ENCODE results near the gene HCRT. TPM values are rescaled to one million over a fixed set of nuclear protein-coding genes. Genes with fewer than 3 reads are reported as not detected.
"Not testable (repeated sequence)": the region's sequence is repeated elsewhere in the genome, so short reads cannot be mapped to it uniquely, and the experiment has no call there.

Gene HCRT
- total RNA-seq, 2 experiments from 2014 or later: not detected

GRCh38 chr17:42153919-42154742 is 31.1 kb downstream of the HCRT start:
- H3K9me2 ChIP-seq (ENCODE audit: insufficient read depth, low read length): no peaks in the 10 kb centered on the region
- TF ChIP-seq EZH2phosphoT487 (IDR thresholded peaks at IDR 0.05; ENCODE audit: borderline replicate concordance, low read depth, low read length) (no peak), CTCF (conservative IDR thresholded peaks at IDR 0.05; ENCODE audit: low read length) (no peak)
- ChIA-PET CTCF (ENCODE audit: unreplicated experiment) (interaction anchor here (0.6 to 1.0 kb wide), 2 partner anchors 82 to 794 kb away, joined by 3 read pairs; no protein-coding TSS in a partner anchor), POLR2A (interaction anchor here (1.0 to 1.4 kb wide), 3 partner anchors 20 to 27 kb away, joined by 3 to 6 read pairs (median 3); no protein-coding TSS in a partner anchor)
- H3K9me3 ChIP-seq (ENCODE audit: low read length): no peaks in the 10 kb centered on the region
- H3K79me2 ChIP-seq (ENCODE audit: insufficient read depth, low read depth, low read length): peaks cover 41% of the 10 kb centered on the region
- peaks cover 12% of the 10 kb centered on the region; the same call in 1 of the 2 replicates for H4K20me1 ChIP-seq (ENCODE audit: insufficient read depth, low read length)
- H3K4me1 ChIP-seq (ENCODE audit: insufficient read depth, low read length, poor library complexity, severe bottlenecking): peaks cover 15% of the 10 kb centered on the region
- peak overlapping the region; percentile 98 for H3K4me2 ChIP-seq (ENCODE audit: low read length)
- H3K27ac ChIP-seq (ENCODE audit: low read depth, low read length, poor library complexity, severe bottlenecking): peak overlapping the region; percentile 27
- peaks cover 8% of the 10 kb centered on the region; the same call in 1 of the 2 replicates for H3K36me3 ChIP-seq (ENCODE audit: insufficient read depth, low read length)
- TSS peak; percentile 70 for BruUV-seq (replicated peaks)
- H2AFZ ChIP-seq (ENCODE audit: low read length): no peak overlapping the region; the same call in 1 of the 2 replicates
- intact Hi-C loops (cut with micrococcal nuclease; ENCODE audit: unreplicated experiment): no loop called here
- H3K4me3 ChIP-seq (ENCODE audit: low read depth, low read length, poor library complexity, severe bottlenecking): peak overlapping the region; percentile 98
- no peak for DNase-seq (ENCODE audit: low spot score)

- no peak for DNase-seq (ENCODE audit: low spot score)
- Histone ChIP-seq H3K27ac (ENCODE audit: low read depth, low read length, poor library complexity, severe bottlenecking) (no peak overlapping the region), H2AFZ (ENCODE audit: low read length) (no peak overlapping the region), H3K36me3 (ENCODE audit: insufficient read depth, low read length) (peaks cover 56% of the 10 kb centered on the region), H3K4me1 (ENCODE audit: insufficient read depth, low read length, poor library complexity, severe bottlenecking) (peaks cover 18% of the 10 kb centered on the region), H4K20me1 (ENCODE audit: insufficient read depth, low read length) (no peaks in the 10 kb centered on the region), H3K4me3 (ENCODE audit: low read depth, low read length, poor library complexity, severe bottlenecking) (no peak overlapping the region), H3K79me2 (ENCODE audit: insufficient read depth, low read depth, low read length) (peaks cover 33% of the 10 kb centered on the region; the same call in 1 of the 2 replicates), H3K9me3 (ENCODE audit: low read length) (no peaks in the 10 kb centered on the region), H3K9me2 (ENCODE audit: insufficient read depth, low read length) (no peaks in the 10 kb centered on the region), H3K4me2 (ENCODE audit: low read length) (no peak overlapping the region)
- ChIA-PET CTCF (ENCODE audit: unreplicated experiment) (no interaction called here), POLR2A (no interaction called here)
- intact Hi-C loops (cut with micrococcal nuclease; ENCODE audit: unreplicated experiment): no loop called here
- TF ChIP-seq EZH2phosphoT487 (IDR thresholded peaks at IDR 0.05; ENCODE audit: borderline replicate concordance, low read depth, low read length) (no peak), CTCF (conservative IDR thresholded peaks at IDR 0.05; ENCODE audit: low read length) (no peak)
- BruUV-seq (replicated peaks): no TSS peak
These were observed 38.2 kb downstream of the HCRT start for GRCh38 chr17:42146911-42147607.

- intact Hi-C loops (cut with micrococcal nuclease; ENCODE audit: unreplicated experiment); H4K20me1 ChIP-seq (ENCODE audit: insufficient read depth, low read length); CTCF ChIA-PET (ENCODE audit: unreplicated experiment); H3K9me2 ChIP-seq (ENCODE audit: insufficient read depth, low read length); BruUV-seq (replicated peaks); H3K4me3 ChIP-seq (ENCODE audit: low read depth, low read length, poor library complexity, severe bottlenecking); H3K9me3 ChIP-seq (ENCODE audit: low read length); DNase-seq (ENCODE audit: low spot score); H2AFZ ChIP-seq (ENCODE audit: low read length): not testable (repeated sequence)
- Histone ChIP-seq H3K4me1 (ENCODE audit: insufficient read depth, low read length, poor library complexity, severe bottlenecking) (peaks cover 22% of the 10 kb centered on the region), H3K79me2 (ENCODE audit: insufficient read depth, low read depth, low read length) (peaks cover 24% of the 10 kb centered on the region; the same call in 1 of the 2 replicates), H3K27ac (ENCODE audit: low read depth, low read length, poor library complexity, severe bottlenecking) (peak overlapping the region; percentile 16), H3K36me3 (ENCODE audit: insufficient read depth, low read length) (peaks cover 57% of the 10 kb centered on the region), H3K4me2 (ENCODE audit: low read length) (peak overlapping the region; percentile 39)
- POLR2A ChIA-PET: interaction anchor here (0.5 to 1.6 kb wide), 2 partner anchors 10 to 398 kb away, joined by 3 read pairs; no protein-coding TSS in a partner anchor
These were observed 42.1 kb downstream of the HCRT start for GRCh38 chr17:42143138-42143537.

All from OCI-LY7 (cell line).